Neural cell (in vitro differentiated cells): ENCODE measurements around the gene PKM. TPM values are rescaled to one million over a fixed set of nuclear protein-coding genes. Genes with fewer than 3 reads are reported as not detected.

Source experiments
- H2AFZ ChIP-seq: fragments of 200-600, 300-800 bp; sonication (generic), shearing (Covaris generic); 2 replicates; pipeline ENCODE4 v1.6.0; 2014; ENCODE audit warnings: low read depth, mild to moderate bottlenecking, antibody characterized with exemption, low read length, moderate library complexity
- H3F3A ChIP-seq: fragments of 200-600 bp; shearing (Covaris generic); 2 replicates; pipeline ENCODE4 v1.6.1; 2016; ENCODE audit warnings: mild to moderate bottlenecking, moderate library complexity, mixed read lengths, antibody characterized with exemption, low read length; ENCODE audit not compliant: insufficient read depth, poor library complexity, severe bottlenecking
- H3K27ac ChIP-seq: fragments of 200-600, 300-800 bp; sonication (generic), shearing (Covaris generic); 2 replicates; pipeline ENCODE4 v1.5.1; 2014; ENCODE audit warnings: mild to moderate bottlenecking, low read length, moderate library complexity
- H3K27me3 ChIP-seq: fragments of 300-800, 200-600 bp; sonication (generic), shearing (Covaris generic); 2 replicates; pipeline ENCODE4 v1.6.0; 2014; ENCODE audit warnings: mild to moderate bottlenecking, low read depth, low read length, moderate library complexity; ENCODE audit not compliant: insufficient read depth
- H3K36me3 ChIP-seq: fragments of 300-800, 200-600 bp; sonication (generic), shearing (Covaris generic); 2 replicates; pipeline ENCODE4 v1.5.1; 2014; ENCODE audit warnings: mild to moderate bottlenecking, antibody characterized with exemption, low read length, moderate library complexity; ENCODE audit not compliant: insufficient read depth
- H3K4me2 ChIP-seq: fragments of 300-800, 200-600 bp; sonication (generic), shearing (Covaris generic); 2 replicates; pipeline ENCODE4 v1.6.0; 2014; ENCODE audit warnings: mild to moderate bottlenecking, low read length
- H3K4me3 ChIP-seq: fragments of 300-800, 200-600 bp; sonication (generic), shearing (Covaris generic); 2 replicates; pipeline ENCODE4 v1.5.1; 2014; ENCODE audit warnings: mild to moderate bottlenecking, low read length, moderate library complexity
- H3K79me2 ChIP-seq: fragments of 200-600 bp; shearing (Covaris generic); replicated peaks from 2 replicates; pipeline ENCODE4 v1.6.0; 2014; ENCODE audit warnings: mild to moderate bottlenecking, low read length, moderate library complexity; ENCODE audit not compliant: insufficient read depth
- H3K9ac ChIP-seq: fragments of 300-800, 200-600 bp; sonication (generic), shearing (Covaris generic); 2 replicates; pipeline ENCODE4 v1.6.1; 2016; ENCODE audit warnings: mild to moderate bottlenecking, low read length, mixed read lengths
- H3K9me2 ChIP-seq: fragments of 200-600 bp; shearing (Covaris generic); 2 replicates; pipeline ENCODE4 v1.6.1; 2016; ENCODE audit warnings: mild to moderate bottlenecking, low read length, mixed read lengths; ENCODE audit not compliant: insufficient read depth
- H3K9me3 ChIP-seq: fragments of 200-600, 300-800 bp; sonication (generic), shearing (Covaris generic); 2 replicates; pipeline ENCODE4 v1.6.1; 2016; ENCODE audit warnings: mild to moderate bottlenecking, mixed run types, low read length, moderate library complexity, mixed read lengths
- H4K20me1 ChIP-seq: fragments of 200-600 bp; shearing (Covaris generic); 2 replicates; pipeline ENCODE4 v1.6.1; 2016; ENCODE audit warnings: mild to moderate bottlenecking, mixed run types; ENCODE audit not compliant: insufficient read depth
- CTCF ChIP-seq: fragments of 450-650 bp; IDR thresholded peaks from 2 replicates; pipeline ENCODE4 v1.5.1; 2014; ENCODE audit warnings: antibody characterized with exemption, mild to moderate bottlenecking, moderate library complexity; ENCODE audit not compliant: poor library complexity, severe bottlenecking
- EP300 ChIP-seq: fragments of 450-650 bp; conservative IDR thresholded peaks from 2 replicates; pipeline ENCODE4 v1.6.1; 2014; ENCODE audit warnings: antibody characterized with exemption, mild to moderate bottlenecking, moderate library complexity; ENCODE audit not compliant: poor library complexity, severe bottlenecking
- EZH2 ChIP-seq: fragments of 200-600, 300-800 bp; shearing (Covaris generic), sonication (generic); IDR thresholded peaks from 2 replicates; pipeline ENCODE4 v1.6.1; 2014; ENCODE audit warnings: antibody characterized with exemption, low read length, borderline replicate concordance, mild to moderate bottlenecking; ENCODE audit not compliant: insufficient read depth, poor library complexity, severe bottlenecking
- MXI1 ChIP-seq: fragments of 450-650 bp; conservative IDR thresholded peaks from 2 replicates; pipeline ENCODE4 v1.6.1; 2014; ENCODE audit warnings: antibody characterized with exemption, mild to moderate bottlenecking; ENCODE audit not compliant: poor library complexity, severe bottlenecking
- POLR2AphosphoS5 ChIP-seq: IDR thresholded peaks from 2 replicates; pipeline ENCODE4 v1.6.1; 2012
- RAD21 ChIP-seq: fragments of 450-650 bp; conservative IDR thresholded peaks from 2 replicates; pipeline ENCODE4 v1.6.1; 2014; ENCODE audit warnings: antibody characterized with exemption, mild to moderate bottlenecking, moderate library complexity
- REST ChIP-seq: IDR thresholded peaks from 2 replicates; pipeline ENCODE4 v1.6.1; 2012; ENCODE audit warnings: borderline replicate concordance
- SMC3 ChIP-seq: fragments of 450-650 bp; conservative IDR thresholded peaks from 2 replicates; pipeline ENCODE4 v1.6.1; 2014; ENCODE audit warnings: antibody characterized with exemption, mild to moderate bottlenecking, moderate library complexity; ENCODE audit not compliant: poor library complexity
- TAF1 ChIP-seq: IDR thresholded peaks from 2 replicates; pipeline ENCODE4 v1.6.1; 2012; ENCODE audit warnings: low read depth
- polyA plus RNA-seq: library from polyadenylated mRNA; depleted of rRNA; stranded (reverse); fragments of >200 nt; gene quantifications from 2 replicates; pipeline ENCODE4 v1.2.3, GENCODE V29; 2014

PKM gene
- polyA plus RNA-seq, 1 donor from 2014 or later: 361 TPM

- TF ChIP-seq TAF1 (no peak), EZH2 (no peak), RAD21 (no peak), SMC3 (no peak), MXI1 (no peak), POLR2AphosphoS5 (no peak), CTCF (no peak), REST (no peak), EP300 (no peak)
Measured at GRCh38 chr15:72154316-72154715, 76.7 kb downstream of the PKM start.

GRCh38 chr15:72153269-72154000 is 77.6 kb downstream of the PKM start:
- no peaks in the 10 kb centered on the region for H3K27me3 ChIP-seq
- H3K36me3 ChIP-seq: no peaks in the 10 kb centered on the region
- TF ChIP-seq TAF1: no peak
- no peak for TF ChIP-seq RAD21
- TF ChIP-seq EZH2: no peak
- no peak for TF ChIP-seq CTCF
- no peak for TF ChIP-seq MXI1
- no peak for TF ChIP-seq SMC3
- no peak for TF ChIP-seq REST
- TF ChIP-seq EP300: no peak
- no peak for TF ChIP-seq POLR2AphosphoS5
- H3K9me3 ChIP-seq: no peaks in the 10 kb centered on the region
- H3K9ac ChIP-seq: no peak overlapping the region
- no peak overlapping the region for H2AFZ ChIP-seq
- H3K4me3 ChIP-seq: no peak overlapping the region
- no peaks in the 10 kb centered on the region for H3K79me2 ChIP-seq
- no peaks in the 10 kb centered on the region for H4K20me1 ChIP-seq
- no peaks in the 10 kb centered on the region for H3F3A ChIP-seq
- no peaks in the 10 kb centered on the region for H3K9me2 ChIP-seq
- H3K4me2 ChIP-seq: peak overlapping the region; percentile 10
- H3K27ac ChIP-seq: peak overlapping the region; percentile 61

More at GRCh38 chr15:72154316-72154715, 76.7 kb downstream of the PKM start:
- Histone ChIP-seq H3K9me2 (no peaks in the 10 kb centered on the region), H3K27ac (peak overlapping the region; percentile 16), H3K27me3 (no peaks in the 10 kb centered on the region), H2AFZ (no peak overlapping the region), H3K4me3 (no peak overlapping the region), H3K9ac (no peak overlapping the region), H3K4me2 (no peak overlapping the region), H3K9me3 (no peaks in the 10 kb centered on the region), H3K79me2 (no peaks in the 10 kb centered on the region), H4K20me1 (no peaks in the 10 kb centered on the region), H3K36me3 (no peaks in the 10 kb centered on the region), H3F3A (no peaks in the 10 kb centered on the region)
